GM10266 (cell line): ENCODE results near the gene WNT7B.

ENCODE experiments used
- DNase-seq: peaks from one replicate; pipeline ENCODE4 v3.0.0; 2012; ENCODE audit errors: extremely low spot score
- TF ChIP-seq, protein P1 (sequence below): IDR thresholded peaks from 2 replicates; pipeline ENCODE4 v1.5.1; 2012; ENCODE audit warnings: mild to moderate bottlenecking, low read depth; ENCODE audit not compliant: control insufficient read depth, insufficient read depth; ENCODE audit errors: missing control alignments

The WNT7B gene

DNA sequence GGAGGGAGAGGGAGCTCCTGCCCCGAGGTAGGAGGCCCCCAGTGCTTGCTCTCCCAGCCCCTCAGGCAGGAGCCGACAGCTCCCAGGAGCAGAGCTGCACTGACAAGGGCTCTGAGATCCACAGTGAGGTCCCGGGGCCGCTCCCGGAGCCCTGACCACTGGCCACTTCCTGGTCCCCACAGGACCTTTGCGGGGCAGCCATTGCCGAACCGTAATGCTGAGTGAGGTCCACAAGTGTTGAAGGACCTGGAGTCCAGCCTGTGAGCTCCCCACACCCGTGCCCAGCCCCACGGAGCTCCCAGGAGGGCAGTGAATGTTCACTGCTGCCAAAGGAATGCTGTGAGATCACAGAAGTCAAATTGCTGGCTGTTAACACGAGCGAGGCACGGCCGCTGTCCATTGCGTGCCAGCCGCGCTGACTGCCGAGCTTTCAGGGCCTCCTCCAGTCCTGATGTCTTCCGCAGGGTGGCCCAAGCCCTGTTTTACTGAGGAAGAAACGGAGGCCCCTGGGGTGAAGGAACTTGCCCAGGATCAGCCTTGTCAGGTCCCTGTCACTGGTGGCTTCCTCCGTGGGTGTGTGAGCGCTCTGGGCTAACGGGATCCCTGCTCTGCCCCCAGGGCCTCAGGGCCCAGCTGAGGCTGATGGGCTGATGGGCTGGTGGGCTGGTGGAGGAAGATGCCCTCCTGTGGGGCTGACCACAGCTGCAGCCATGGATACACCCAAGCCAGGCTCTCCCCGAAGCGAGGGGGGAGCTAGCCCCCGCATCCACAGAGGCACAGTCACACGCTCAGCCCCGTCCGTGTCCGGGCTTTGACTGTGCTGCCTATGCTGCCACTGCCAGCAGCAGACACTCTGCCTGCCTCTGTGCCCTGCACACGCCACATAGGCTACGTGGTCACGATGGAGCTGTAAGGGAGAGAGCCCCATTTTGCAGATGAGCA, 70.8 kb downstream of the WNT7B start:
- no peak for DNase-seq

DNA sequence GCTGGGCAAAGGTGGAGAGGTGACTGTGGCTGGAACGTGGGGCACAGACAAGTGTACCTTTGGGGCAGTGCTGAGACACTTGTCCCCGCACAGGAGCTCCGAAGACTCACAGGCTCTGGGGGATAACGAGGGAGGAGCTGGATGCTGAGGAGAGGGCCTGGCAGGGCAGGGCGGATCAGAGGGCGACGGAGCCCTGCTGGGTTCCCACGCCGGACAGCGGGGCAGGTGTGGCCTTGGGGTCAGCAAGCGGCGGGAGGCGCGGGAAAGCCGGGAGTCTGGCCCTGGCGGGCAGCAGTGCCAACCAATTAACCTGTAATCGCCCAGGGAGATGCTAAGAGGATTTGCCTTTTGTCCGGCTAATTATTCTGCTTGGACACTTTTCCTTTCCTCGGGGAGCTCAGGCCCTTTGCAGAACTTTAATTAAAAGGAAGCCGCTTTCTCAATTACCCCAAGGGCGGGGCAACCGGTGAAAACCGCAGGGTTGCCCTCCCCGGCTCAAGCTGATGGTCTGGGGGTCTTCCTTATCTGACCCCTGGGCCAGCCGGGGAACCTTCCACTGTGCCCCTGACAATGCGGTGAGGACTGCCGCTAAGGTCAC, 71.5 kb downstream of the WNT7B start:
- DNase-seq = no peak
- TF ChIP-seq, protein P1, sequence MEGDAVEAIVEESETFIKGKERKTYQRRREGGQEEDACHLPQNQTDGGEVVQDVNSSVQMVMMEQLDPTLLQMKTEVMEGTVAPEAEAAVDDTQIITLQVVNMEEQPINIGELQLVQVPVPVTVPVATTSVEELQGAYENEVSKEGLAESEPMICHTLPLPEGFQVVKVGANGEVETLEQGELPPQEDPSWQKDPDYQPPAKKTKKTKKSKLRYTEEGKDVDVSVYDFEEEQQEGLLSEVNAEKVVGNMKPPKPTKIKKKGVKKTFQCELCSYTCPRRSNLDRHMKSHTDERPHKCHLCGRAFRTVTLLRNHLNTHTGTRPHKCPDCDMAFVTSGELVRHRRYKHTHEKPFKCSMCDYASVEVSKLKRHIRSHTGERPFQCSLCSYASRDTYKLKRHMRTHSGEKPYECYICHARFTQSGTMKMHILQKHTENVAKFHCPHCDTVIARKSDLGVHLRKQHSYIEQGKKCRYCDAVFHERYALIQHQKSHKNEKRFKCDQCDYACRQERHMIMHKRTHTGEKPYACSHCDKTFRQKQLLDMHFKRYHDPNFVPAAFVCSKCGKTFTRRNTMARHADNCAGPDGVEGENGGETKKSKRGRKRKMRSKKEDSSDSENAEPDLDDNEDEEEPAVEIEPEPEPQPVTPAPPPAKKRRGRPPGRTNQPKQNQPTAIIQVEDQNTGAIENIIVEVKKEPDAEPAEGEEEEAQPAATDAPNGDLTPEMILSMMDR = no peak

More for the DNA sequence above, 70.8 kb downstream of the WNT7B start:
- TF ChIP-seq, protein P1 = no peak

DNA sequence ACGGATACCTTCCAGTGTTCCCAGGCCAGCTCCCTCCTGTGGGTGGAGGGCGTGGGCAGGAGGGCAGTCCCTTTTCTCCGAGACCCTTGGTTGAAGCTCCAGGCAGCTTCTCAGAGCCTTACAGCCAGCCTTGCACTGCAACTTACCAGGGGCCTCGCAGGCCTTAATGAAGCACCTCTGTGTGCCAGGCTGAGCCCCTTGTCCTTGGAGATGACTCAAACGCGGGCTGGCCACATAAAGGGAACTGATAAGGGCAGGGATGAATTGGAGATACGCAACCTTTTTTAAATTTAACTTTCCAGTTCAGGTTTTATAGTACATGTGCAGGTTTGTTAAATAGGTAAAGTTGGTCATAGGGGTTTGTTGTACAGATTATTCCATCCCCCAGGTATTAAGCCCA, 72.7 kb downstream of the WNT7B start:
- no peak for DNase-seq
- TF ChIP-seq, protein P1 = no peak

DNA sequence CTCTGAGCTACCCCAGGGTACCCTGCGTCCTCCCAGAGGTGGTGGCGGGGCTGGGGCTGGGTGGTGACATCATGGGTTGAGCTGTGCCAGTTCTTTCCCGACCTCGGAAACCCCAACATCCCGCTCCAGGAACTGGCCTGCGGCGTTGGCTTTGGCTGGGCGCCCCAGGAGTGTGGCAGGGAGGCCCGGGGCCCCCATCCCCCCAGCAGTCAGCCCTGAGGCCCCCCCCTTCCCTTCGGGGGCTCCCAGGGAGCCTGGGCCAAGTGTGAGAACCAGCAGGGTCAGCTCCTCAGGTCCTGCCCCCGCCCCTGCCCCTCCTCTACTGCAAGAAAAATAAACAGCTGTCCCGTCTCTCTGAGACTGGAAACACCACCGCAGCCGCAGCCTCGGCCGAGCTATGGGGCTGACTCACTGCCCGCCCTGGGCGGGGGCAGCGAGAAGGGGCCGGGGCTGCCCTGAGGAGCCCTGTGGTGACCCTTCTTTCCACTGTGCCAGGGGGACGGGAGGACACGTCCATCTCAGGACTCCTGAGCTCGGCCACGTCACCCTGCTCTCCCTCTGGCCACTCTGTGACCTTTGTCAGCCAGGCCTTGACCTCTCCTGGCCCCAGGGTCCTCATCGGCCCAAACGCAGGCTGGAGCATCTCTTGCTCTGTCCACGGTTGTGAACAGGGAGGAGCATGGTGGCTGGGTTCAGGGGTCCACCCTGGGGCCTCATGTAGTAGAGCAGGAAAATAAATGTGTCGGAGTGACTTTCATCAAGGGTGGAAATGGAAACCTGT, 73.4 kb downstream of the WNT7B start:
- no peak for DNase-seq
- TF ChIP-seq, protein P1 = no peak

DNA sequence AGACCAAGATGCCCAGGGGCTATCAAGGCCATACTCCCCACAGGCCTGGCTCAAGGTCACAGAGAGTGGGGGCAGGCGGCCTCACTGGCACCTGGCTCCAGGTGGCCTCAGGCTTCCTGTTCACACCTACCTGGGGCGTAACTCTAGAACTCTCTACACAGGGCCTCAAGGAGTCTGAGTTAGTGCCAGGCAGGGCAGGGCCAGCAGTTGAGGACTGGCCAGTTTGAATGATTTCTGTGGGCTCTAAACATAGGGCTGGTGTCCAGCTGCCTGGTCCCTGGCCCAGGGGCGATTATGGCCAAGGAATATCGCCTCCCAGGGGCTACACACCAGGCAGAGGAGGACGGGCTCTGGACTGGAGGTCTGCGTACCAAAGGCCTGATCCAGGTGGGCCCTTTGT, 79.2 kb downstream of the WNT7B start:
- TF ChIP-seq, protein P1 = no peak
- no peak for DNase-seq

DNA sequence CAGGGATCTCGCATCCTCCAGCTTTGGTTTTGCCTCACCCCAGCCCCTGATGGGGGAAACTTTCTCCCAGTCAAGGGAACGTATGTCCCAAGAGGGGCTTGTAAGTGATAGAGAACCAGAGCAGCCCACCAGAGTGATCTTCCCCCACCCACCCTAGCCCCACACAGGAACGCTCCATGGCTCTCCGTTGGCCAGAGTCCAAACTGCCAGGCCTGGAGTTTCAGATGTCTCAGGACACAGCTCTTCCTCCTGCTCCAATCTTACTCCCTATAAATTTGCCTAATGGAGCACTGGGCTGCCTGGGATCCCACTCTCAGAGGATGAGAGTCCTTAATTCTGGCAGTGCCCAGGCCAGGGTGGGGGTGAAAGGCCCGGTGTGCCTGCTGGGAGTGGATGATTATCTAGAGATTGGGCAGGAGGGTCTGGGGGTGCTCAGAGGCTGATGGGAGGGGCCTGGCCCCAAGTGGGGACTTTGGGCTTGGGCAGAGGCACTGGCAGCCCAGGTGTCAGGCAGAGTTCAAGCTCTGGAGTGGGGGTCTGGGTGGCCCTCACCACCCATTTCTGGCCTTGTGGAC, 79.9 kb downstream of the WNT7B start:
- no peak for DNase-seq
- TF ChIP-seq, protein P1 = no peak
